Spleen (tissue), 11 donors: ENCODE results near the gene LSM5. TPM values are rescaled to one million over a fixed set of nuclear protein-coding genes. Genes with fewer than 3 reads are reported as not detected.

Source experiments
- DNase-seq: peaks from one replicate; pipeline ENCODE4 v3.0.0-alpha.2; 2020
- H3K27ac ChIP-seq, 8 donors: fragments of 200-600 bp; sonication (generic) in 7 of 8; 1 replicate in 4 of 8; 2 replicates in 4 of 8; pipeline versions ENCODE4 v1.5.0 to v1.8.0; 2016 to 2021; ENCODE audit warnings: inconsistent platforms in 4 of 8, mild to moderate bottlenecking in 4 of 8, moderate library complexity in 1 of 8
- H3K27me3 ChIP-seq, 7 donors: fragments of 200-600 bp; sonication (generic) in 6 of 7; replicated peaks in 1 of 7; 1 replicate in 4 of 7; 2 replicates in 3 of 7; pipeline versions ENCODE4 v1.5.0 to v1.8.0; 2016 to 2021; ENCODE audit warnings: inconsistent platforms in 3 of 7, mild to moderate bottlenecking in 1 of 7
- H3K36me3 ChIP-seq, 6 donors: fragments of 200-600 bp; sonication (generic) in 5 of 6; 1 replicate in 4 of 6; 2 replicates in 2 of 6; pipeline versions ENCODE4 v1.5.0 to v1.8.0; 2016 to 2021; ENCODE audit warnings: inconsistent platforms in 2 of 6
- H3K4me1 ChIP-seq, 6 donors: fragments of 200-600 bp; sonication (generic) in 5 of 6; 1 replicate in 3 of 6; 2 replicates in 3 of 6; pipeline versions ENCODE4 v1.5.0 to v1.8.0; 2016 to 2021; ENCODE audit warnings: inconsistent platforms in 3 of 6
- H3K4me3 ChIP-seq, 8 donors: fragments of 200-600 bp; sonication (generic) in 7 of 8; 1 replicate in 4 of 8; 2 replicates in 4 of 8; pipeline versions ENCODE4 v1.5.0 to v1.8.0; 2016 to 2021; ENCODE audit warnings: inconsistent platforms in 4 of 8, mild to moderate bottlenecking in 4 of 8, moderate library complexity in 2 of 8
- H3K9me3 ChIP-seq, 8 donors: fragments of 200-600 bp; sonication (generic) in 7 of 8; 1 replicate in 4 of 8; 2 replicates in 4 of 8; pipeline versions ENCODE4 v1.5.0 to v1.8.0; 2016 to 2021; ENCODE audit warnings: inconsistent platforms in 4 of 8
- POLR2A ChIP-seq, 3 donors: fragments of 450-650 bp; IDR thresholded peaks; one replicate each; pipeline ENCODE4 v1.5.1; 2017; ENCODE audit warnings: antibody characterized with exemption in 3 of 3, mild to moderate bottlenecking in 1 of 3
- POLR2AphosphoS5 ChIP-seq, 3 donors: sonication (generic); formaldehyde crosslinking; IDR thresholded peaks; one replicate each; pipeline ENCODE4 v1.5.1; 2017; ENCODE audit warnings: antibody characterized with exemption in 3 of 3
- WGBS, 5 donors: extraction: QIAGEN DNeasy Blood & Tissue Kit in 3 of 5; methylation state at CpG; one replicate each; pipeline versions ENCODE4 v1.1.5 to v1.1.7; 2013 to 2018; 5-methylcytosine and 5-hydroxymethylcytosine counted together
- intact Hi-C: fragments of 100-400 bp; cut with DNase I; formaldehyde crosslinking; loops from one replicate; pipeline ENCODE4 v1.15.0; 2023; ENCODE audit warnings: low total_unique reads
- polyA plus RNA-seq, 3 donors: library from polyadenylated mRNA; stranded (reverse); fragments of 200-250 nt; gene quantifications; one replicate each; pipeline ENCODE4 v1.2.1, GENCODE V29; 2013
- total RNA-seq, 7 donors: library from RNA; depleted of rRNA in 3 of 7; stranded (reverse); fragments of >200 nt in 3 of 7; fragmentation: NEBNext Ultra II Directional in 4 of 7; extraction: Animal tissue kit (Norgen Biotek cat#: 25700) in 4 of 7; gene quantifications; one replicate each; pipeline versions ENCODE4 v1.1.0 to v1.2.1, GENCODE V29; 2016 to 2021
- TF ChIP-seq, protein P1 (sequence below), 11 experiments: fragments of 200-600 bp in 7 of 11; fragments of 450-650 bp in 4 of 11; sonication (generic) in 4 of 11; IDR thresholded peaks in 8 of 11; conservative IDR thresholded peaks in 3 of 11; 1 replicate in 7 of 11; 2 replicates in 4 of 11; pipeline versions ENCODE4 v1.4.0 to v1.8.0; 2016 to 2021; ENCODE audit warnings: antibody characterized with exemption in 11 of 11, inconsistent platforms in 4 of 11, mild to moderate bottlenecking in 1 of 11
- donor health status: healthy with polysubstance abuse.
- donor health status: DM: no; HTN: no; CAD: no; lungs with moderate emphysema.
- donor health status: DM: no; HTN: no; CAD: no.
- donor health status: Bipolar disorder and iron deficiency.
- donor health status: healthy.
- donor health status: DM: no; HTN: no; CAD: no.
- donor health status: DM: yes; HTN: yes; CAD: no.

The LSM5 gene
- total and polyA plus RNA-seq, 10 donors = 14.5 to 142 (median 33.2) TPM

GRCh38 chr7:32461484-32461883, 28.7 kb downstream of the LSM5 start:
- DNase-seq = no peak
- H3K4me1 ChIP-seq = no peaks in the 10 kb centered on the region
- intact Hi-C loops = no loop called here
- no peaks in the 10 kb centered on the region for H3K9me3 ChIP-seq
- H3K36me3 ChIP-seq = no peaks in the 10 kb centered on the region
- H3K4me3 ChIP-seq = no peak overlapping the region
- TF ChIP-seq, protein P1, sequence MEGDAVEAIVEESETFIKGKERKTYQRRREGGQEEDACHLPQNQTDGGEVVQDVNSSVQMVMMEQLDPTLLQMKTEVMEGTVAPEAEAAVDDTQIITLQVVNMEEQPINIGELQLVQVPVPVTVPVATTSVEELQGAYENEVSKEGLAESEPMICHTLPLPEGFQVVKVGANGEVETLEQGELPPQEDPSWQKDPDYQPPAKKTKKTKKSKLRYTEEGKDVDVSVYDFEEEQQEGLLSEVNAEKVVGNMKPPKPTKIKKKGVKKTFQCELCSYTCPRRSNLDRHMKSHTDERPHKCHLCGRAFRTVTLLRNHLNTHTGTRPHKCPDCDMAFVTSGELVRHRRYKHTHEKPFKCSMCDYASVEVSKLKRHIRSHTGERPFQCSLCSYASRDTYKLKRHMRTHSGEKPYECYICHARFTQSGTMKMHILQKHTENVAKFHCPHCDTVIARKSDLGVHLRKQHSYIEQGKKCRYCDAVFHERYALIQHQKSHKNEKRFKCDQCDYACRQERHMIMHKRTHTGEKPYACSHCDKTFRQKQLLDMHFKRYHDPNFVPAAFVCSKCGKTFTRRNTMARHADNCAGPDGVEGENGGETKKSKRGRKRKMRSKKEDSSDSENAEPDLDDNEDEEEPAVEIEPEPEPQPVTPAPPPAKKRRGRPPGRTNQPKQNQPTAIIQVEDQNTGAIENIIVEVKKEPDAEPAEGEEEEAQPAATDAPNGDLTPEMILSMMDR (IDR thresholded peaks at IDR 0.05 in 8 of 11, conservative IDR thresholded peaks at IDR 0.05 in 3 of 11) = no peak
- no peak for TF ChIP-seq POLR2A (IDR thresholded peaks at IDR 0.05)
- no peak for TF ChIP-seq POLR2AphosphoS5 (IDR thresholded peaks at IDR 0.05)
- no peak overlapping the region for H3K27ac ChIP-seq
- H3K27me3 ChIP-seq = peaks cover 0 to 3% (median 0%) of the 10 kb centered on the region in 7 donors
- WGBS, 5 donors = 71 to 87% (median 84%) methylated on average over 2 of the region's 2 CpGs

DNA sequence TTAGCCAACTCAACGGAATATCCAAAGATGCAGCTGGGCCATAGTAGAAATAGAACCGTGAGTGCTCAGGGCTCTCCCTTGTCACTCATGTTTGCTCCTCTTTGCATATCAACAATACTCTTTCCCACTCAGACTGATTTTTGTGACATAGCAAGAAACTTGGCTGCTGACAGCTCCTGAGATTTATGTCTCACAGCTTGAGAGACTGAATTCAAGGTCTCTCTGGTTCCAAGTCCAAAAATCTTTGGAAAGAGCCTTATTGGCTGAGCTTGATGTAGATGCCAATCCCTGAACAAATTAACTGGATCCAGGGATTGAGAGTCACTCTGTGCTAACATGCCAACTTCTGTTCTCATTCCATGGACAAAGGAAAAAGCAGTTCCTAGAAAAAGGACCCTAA, 30.4 kb downstream of the LSM5 start:
- 78 to 99% (median 81%) methylated on average over 2 of the region's 2 CpGs for WGBS, 5 donors

DNA sequence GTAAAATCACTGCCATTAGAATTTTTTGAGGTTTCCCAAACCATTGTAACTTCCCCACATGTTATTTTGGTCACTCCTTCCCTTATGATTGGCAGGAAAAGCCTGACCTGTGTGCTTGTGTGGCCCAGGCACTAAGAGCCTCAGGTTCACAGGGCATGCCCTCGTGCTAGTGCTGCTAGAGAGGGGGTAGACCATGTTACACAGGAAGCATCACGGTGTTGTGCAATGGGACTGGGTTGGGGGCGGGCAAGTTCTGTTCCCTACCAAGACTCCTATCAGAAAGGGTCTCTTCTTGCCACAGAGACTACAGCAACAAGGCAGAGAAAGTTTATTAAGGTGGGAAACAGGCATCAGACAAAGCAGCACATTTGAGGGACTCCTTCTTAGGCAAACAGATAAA, 32.2 kb downstream of the LSM5 start:
- WGBS, 5 donors = 31 to 64% (median 46%) methylated on average over 3 of the region's 3 CpGs
- no peaks in the 10 kb centered on the region for H3K9me3 ChIP-seq
- no peak overlapping the region for H3K4me3 ChIP-seq
- H3K4me1 ChIP-seq = no peaks in the 10 kb centered on the region
- intact Hi-C loops = no loop called here
- H3K27me3 ChIP-seq = peaks cover 0 to 9% (median 0%) of the 10 kb centered on the region in 7 donors
- no peaks in the 10 kb centered on the region for H3K36me3 ChIP-seq
- TF ChIP-seq POLR2AphosphoS5 (IDR thresholded peaks at IDR 0.05) (no peak), POLR2A (IDR thresholded peaks at IDR 0.05) (no peak)
- TF ChIP-seq, protein P1 (IDR thresholded peaks at IDR 0.05 in 8 of 11, conservative IDR thresholded peaks at IDR 0.05 in 3 of 11) = no peak
- no peak for DNase-seq
- H3K27ac ChIP-seq = no peak overlapping the region

More for the DNA sequence above, 30.4 kb downstream of the LSM5 start:
- Histone ChIP-seq H3K27ac (no peak overlapping the region), H3K4me1 (no peaks in the 10 kb centered on the region), H3K27me3 (peaks cover 0 to 3% (median 0%) of the 10 kb centered on the region in 7 donors), H3K9me3 (no peaks in the 10 kb centered on the region), H3K36me3 (no peaks in the 10 kb centered on the region), H3K4me3 (no peak overlapping the region)
- intact Hi-C loops = no loop called here
- TF ChIP-seq, protein P1 (IDR thresholded peaks at IDR 0.05 in 8 of 11, conservative IDR thresholded peaks at IDR 0.05 in 3 of 11) = no peak
- TF ChIP-seq POLR2A (IDR thresholded peaks at IDR 0.05) (no peak), POLR2AphosphoS5 (IDR thresholded peaks at IDR 0.05) (no peak)
- DNase-seq = no peak

- DNase-seq = no peak
- no peaks in the 10 kb centered on the region for H3K9me3 ChIP-seq
- H3K36me3 ChIP-seq = no peaks in the 10 kb centered on the region
- WGBS, 5 donors = 59 to 76% (median 66%) methylated on average over 8 of the region's 8 CpGs
- peaks cover 0 to 10% (median 0%) of the 10 kb centered on the region in 7 donors for H3K27me3 ChIP-seq
- no peaks in the 10 kb centered on the region for H3K4me1 ChIP-seq
- intact Hi-C loops = no loop called here
- no peak overlapping the region for H3K4me3 ChIP-seq
- no peak overlapping the region for H3K27ac ChIP-seq
- TF ChIP-seq POLR2AphosphoS5 (IDR thresholded peaks at IDR 0.05) = no peak
- no peak for TF ChIP-seq POLR2A (IDR thresholded peaks at IDR 0.05)
- TF ChIP-seq, protein P1 (IDR thresholded peaks at IDR 0.05 in 8 of 11, conservative IDR thresholded peaks at IDR 0.05 in 3 of 11) = no peak
These were observed 36.7 kb downstream of the LSM5 start for GRCh38 chr7:32453341-32454011.
